GM21515 (cell line): Measurements from ENCODE around the gene XPC.
A peak's percentile ranks its signal among the peaks of the same experiment; 100 is the strongest.

ENCODE experiments used
- ATAC-seq: cut with Tn5 transposase; IDR thresholded peaks from one replicate; pipeline ENCODE4 v1.9.1; 2021; ENCODE audit not compliant: unreplicated experiment

XPC gene

GRCh38 chr3:14208977-14209394 lies 30.6 kb upstream of the XPC start:
- no peak for ATAC-seq

GRCh38 chr3:14208168-14208567 lies 29.8 kb upstream of the XPC start:
- ATAC-seq, result no peak

GRCh38 chr3:14206548-14207177 lies 28.3 kb upstream of the XPC start:
- ATAC-seq, result no peak

- no peak for ATAC-seq
Measured at GRCh38 chr3:14204515-14205284, 26.3 kb upstream of the XPC start.

GRCh38 chr3:14203521-14204079 lies 25.2 kb upstream of the XPC start:
- ATAC-seq, result no peak

- ATAC-seq, result no peak
Measured at GRCh38 chr3:14202874-14203520, 24.6 kb upstream of the XPC start.

- no peak for ATAC-seq
Measured at GRCh38 chr3:14201940-14202684, 23.7 kb upstream of the XPC start.

- no peak for ATAC-seq
Measured at GRCh38 chr3:14200841-14201240, 22.4 kb upstream of the XPC start.

- no peak for ATAC-seq
Measured at GRCh38 chr3:14200276-14200675, 21.9 kb upstream of the XPC start.

GRCh38 chr3:14199641-14200040 lies 21.2 kb upstream of the XPC start:
- ATAC-seq, result no peak

- ATAC-seq, result no peak
Measured at GRCh38 chr3:14194865-14195264, 16.5 kb upstream of the XPC start.

GRCh38 chr3:14188041-14188754 lies 9.8 kb upstream of the XPC start:
- ATAC-seq, result no peak

GRCh38 chr3:14186854-14187458 lies 8.6 kb upstream of the XPC start:
- no peak for ATAC-seq

- ATAC-seq, result no peak
Measured at GRCh38 chr3:14183015-14183577, 4.7 kb upstream of the XPC start.

- ATAC-seq, result no peak
Measured at GRCh38 chr3:14181253-14181652, 2.9 kb upstream of the XPC start.

GRCh38 chr3:14179795-14180194 lies 1.4 kb upstream of the XPC start:
- no peak for ATAC-seq

GRCh38 chr3:14179114-14179465 lies 689 bp upstream of the XPC start:
- no peak for ATAC-seq

- peak; percentile 15 for ATAC-seq
Measured at GRCh38 chr3:14177580-14178246, 688 bp downstream of the XPC start.

- no peak for ATAC-seq
Measured at GRCh38 chr3:14175383-14176037, 2.9 kb downstream of the XPC start.
